NCI-H146 treated with DMSO at 0.1 percent for 48 hours (cell line): Measurements from ENCODE around the gene RETN.

ENCODE experiments used
- DNase-seq: peaks from one replicate; lab custom pipeline; 2025; ENCODE audit not compliant: unreplicated experiment; lab: John Stamatoyannopoulos, UW

Gene RETN, protein sequence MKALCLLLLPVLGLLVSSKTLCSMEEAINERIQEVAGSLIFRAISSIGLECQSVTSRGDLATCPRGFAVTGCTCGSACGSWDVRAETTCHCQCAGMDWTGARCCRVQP

DNA sequence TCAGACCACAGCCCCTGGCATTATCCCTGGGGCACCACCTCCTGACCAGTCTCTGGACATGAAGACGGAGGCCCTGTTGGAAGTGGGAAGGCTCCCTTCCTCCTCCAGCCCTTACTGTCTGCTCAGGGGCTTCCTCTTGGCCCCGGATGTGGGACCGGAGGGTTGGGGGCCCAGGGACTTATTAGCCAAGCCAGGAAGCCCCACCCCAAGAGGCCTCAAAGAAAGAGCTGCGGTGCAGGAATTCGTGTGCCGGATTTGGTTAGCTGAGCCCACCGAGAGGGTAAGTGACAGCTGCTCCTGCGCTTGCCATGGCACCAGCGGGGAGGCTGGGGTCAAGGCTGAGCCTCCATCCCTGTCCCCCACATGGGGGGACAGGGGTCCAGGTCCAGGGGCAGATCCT, at the start of gene RETN:
Gene RETN (plus strand): TSS at position 208 of the 400 bp plus-strand sequence. CDS start 278 bp downstream, outside the sequence.
- DNase-seq: no peak

DNA sequence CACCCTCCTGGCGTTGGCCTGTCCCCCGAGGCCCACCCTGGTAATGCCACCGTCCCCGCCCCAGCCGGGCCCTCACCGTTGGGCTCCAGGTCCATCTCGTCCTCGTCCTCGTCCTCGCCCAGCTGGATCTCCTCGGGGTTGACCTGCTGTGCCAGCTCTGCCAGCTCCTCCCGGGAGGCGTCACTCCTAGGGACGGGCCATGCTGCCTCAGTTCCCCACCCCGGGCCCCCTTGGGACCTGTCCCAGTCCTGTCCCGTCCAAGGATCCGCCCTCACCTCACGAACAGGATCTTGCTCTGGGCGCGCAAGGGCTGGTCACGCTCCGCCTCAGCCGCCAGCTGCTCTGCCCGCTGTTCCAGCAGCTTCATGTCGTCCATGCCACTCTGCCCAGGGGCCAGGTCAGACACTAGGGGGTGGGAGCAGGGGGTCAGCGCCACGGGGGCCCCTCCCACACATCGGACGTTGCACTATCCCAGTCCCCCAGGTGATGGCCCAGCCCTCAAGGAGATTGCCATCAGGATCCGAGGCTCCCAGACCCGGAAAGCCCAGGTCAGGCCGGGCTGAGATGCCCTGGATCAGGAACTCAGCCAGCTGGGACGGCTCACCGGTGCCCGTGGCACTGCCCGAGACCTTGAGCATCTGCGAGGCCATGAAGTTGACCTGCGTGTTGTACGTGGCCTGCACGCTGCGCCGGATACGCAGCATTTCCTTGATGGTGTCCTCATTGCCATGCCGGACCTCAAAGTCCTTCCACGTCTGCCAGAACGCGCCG, 49.0 kb upstream of the RETN start:
- no peak for DNase-seq

DNA sequence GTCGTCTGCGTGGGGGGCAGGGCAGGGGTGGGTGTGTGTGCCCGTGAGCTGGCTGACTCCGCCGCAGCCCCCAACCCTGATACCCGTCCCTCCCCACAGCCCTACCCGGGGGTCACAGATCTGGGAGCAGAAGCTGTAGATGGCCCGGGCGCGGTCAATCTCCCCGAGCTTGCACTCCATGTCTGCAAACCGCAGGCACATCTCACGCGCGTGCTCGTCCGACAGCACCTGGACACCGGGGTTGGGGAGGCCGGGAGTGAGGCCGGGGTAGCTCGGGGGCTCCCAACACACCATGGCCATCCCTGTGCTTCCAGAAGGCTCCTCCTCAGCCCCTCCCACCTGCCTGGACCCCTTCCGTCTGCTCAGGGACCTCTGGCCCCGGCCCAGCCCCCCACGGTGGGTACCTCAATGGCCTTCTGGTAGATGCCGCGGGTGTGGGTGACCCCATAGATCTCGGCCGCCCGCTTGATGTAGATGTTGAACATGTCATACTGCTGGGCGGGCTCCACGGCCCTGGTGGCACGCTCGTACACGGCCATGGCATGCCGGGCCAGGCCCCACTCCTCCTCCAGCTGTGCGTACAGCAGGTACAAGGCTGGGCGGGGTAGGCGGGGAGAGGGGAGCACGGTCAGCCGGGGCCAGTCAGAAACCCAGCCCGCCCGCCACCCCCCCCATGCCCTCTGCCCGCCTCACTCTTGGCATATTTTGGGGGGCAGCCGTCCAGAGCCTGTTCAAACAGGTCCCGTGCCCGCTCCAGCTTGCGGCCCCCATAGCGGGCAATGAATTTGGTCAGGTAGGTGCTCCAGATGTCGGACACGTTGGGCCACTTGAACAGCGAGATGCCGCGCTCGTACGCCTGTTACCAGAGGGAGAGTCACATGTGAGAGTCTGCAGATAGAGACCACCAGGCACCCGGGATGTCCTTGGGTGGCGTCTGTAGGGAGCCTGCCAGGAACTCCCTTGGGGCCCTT, 48.1 kb upstream of the RETN start:
- no peak for DNase-seq

DNA sequence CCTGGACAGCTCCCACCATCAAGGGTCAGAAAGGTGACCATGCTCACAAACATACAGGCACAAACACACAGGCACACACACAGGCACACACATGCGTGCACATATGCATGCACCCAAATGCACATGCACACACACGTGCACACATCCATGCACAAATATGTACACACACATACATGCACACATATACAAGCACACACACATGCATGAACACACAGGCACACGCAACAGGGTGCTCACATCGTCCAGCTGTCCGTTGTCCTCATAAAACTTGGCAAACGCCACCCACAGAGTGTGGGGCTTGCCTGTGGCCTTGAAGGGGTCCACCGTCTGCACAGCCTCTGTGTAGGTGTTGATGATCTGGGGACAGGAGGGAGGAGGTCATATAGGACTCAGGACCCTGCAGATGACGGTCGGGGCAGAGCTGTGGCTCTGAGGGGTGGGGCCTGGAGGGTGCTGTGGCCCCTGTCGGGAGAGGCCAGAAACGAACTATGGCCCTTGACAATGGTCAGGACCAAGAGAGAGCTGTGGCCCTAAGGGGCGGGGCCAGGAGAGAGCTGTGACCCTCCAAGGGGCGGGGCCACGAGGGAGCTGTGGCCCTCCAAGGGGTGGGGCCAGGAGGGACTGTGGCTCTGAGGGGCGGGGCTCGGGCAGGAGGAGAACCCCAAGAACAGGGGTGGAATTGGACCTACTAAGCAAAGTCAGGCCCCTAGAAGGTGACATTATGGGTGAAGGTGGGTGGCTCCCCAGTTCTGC, 45.7 kb upstream of the RETN start:
- no peak for DNase-seq

DNA sequence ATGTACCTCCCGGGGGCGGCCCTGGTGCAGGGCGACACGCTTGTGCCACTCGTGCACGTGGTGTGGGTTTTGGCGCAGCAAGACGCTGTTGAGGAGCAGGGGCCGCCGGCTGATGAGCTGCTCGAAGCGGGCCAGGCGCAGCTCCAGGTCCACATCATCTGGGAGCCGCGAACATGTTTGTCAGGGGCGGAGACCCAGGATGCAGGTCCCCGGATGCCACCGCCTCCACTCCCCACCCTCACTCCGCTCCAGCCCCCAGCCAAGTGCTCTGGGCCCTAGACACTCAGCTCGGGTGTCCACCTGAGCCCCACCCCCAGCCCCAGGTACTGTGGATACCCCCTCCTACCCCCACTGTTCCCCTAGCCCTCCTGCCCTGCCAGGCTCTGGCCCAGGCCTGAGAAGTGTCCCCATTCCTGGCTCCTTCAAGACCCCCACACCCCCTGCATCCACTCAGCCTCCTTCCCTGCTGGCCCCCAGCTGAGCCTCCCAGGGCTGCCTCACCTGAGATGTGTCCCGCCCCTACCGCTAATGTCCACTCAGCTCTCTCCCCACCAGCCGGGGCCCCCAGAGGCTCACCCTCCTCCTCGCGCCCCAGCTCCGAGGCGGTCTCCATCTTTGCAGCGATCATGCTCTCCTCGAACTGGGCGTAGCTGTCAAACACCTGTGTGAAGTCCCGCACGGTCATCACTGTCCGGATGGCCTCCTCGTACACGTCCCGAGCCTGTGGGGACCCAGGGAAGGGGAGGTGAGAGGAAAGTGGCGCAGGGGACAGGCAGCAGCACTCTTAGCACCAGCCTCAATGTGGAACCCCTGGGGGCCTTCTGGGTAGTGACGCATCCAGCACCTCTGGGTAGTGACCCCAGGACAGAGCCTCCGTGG, 44.9 kb upstream of the RETN start:
- DNase-seq: no peak

DNA sequence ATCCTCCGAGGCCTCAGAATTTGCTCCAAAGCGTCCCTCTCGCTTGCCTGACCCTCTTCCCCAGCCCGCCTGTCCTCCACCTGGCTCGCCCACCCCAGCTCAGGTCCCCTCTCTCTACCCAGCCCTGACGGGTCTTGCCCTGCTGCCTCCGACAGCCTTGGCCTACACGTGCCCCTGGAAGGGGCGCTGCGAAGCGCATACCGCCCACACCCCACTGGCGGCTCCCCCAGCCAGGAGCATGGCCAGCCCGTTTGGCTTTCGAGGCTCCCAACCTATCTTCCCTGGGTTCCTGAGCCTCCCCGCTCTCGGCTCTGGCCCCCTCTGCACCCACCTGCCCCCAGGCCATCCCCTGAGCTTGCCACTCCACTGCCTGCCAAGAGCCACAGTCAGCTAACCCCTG, 44.0 kb upstream of the RETN start:
- no peak for DNase-seq

DNA sequence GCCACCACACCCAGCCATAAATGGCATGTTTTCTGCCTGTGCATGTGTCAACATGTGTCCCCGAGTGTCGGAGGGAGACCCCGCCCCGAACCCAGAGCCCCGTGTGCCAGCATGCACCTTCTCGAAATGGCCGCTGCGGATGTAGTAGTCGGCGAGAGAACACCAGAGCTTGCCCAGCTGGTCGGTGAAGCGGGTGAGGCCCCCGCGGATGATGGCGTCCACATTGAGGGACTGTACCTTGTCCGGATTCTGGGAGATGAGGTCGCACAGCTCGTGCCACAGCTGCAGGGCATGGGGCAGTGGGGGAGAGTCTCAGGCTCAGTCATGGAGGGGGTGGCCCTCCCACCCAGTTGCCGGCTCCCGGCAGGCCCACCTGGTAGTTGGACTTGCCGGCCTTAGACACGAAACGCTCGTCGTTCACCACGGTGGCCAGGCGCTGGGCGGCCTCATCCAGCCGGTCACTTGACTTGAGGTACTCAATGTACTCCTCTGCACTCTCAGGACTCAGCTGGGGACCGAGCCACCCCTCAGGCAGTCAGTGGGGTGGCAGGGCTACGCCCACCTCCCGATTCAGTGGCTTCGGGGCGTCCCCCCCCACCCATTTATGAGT, 43.0 kb upstream of the RETN start:
- DNase-seq: no peak

DNA sequence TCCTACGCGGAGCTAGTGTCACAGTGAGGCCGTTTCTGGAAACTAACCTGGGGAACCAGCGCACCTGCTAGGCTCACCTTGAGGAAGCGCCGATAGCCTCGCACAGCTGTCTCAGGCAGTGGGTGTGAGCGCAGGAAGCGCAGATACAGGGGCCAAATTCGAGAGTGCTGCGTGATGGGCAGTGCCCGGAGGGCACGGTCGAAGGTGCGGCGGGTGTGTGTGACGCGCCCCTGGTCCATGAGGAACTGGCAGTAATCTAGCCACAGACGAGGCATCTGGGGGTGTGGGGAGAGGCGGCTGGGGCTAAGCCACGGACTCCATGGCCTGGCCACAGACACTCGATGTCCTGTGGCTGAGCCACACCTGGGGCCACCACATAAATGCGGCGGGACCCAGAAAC, 41.7 kb upstream of the RETN start:
- DNase-seq: no peak

DNA sequence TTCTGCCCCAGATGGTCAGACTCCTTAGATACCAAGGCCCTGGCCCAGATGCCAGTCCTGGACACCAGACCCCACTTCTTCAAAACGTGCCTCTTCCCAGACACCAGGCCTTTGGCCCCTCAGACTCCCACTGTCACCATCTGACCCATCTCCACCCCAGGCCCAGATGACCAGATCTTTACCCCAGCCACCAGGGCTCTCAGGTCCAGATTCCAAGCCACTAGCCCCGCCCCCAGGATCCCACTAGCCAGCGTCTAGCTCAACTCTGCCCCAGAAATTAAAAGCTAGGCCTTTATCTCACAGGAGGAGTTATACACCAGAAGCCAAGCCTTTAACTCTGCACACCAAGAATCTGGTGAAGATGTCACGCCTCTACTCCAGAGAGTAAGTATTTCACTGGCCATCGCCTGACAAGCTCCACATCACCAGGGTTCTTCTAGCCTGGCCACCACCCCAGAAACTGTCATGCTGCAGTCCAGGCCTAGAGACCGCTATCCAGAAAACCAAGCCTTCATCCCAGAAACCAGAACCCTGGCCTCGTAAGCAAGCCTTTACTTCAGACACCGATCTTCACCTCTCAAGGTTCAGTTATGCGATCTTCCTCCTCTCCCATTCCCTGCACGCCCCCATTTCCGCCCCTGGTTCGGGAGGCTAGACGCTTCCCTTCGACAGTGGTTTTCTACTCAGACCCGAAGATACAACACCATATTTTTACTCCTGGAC, 40.1 kb upstream of the RETN start:
- no peak for DNase-seq

DNA sequence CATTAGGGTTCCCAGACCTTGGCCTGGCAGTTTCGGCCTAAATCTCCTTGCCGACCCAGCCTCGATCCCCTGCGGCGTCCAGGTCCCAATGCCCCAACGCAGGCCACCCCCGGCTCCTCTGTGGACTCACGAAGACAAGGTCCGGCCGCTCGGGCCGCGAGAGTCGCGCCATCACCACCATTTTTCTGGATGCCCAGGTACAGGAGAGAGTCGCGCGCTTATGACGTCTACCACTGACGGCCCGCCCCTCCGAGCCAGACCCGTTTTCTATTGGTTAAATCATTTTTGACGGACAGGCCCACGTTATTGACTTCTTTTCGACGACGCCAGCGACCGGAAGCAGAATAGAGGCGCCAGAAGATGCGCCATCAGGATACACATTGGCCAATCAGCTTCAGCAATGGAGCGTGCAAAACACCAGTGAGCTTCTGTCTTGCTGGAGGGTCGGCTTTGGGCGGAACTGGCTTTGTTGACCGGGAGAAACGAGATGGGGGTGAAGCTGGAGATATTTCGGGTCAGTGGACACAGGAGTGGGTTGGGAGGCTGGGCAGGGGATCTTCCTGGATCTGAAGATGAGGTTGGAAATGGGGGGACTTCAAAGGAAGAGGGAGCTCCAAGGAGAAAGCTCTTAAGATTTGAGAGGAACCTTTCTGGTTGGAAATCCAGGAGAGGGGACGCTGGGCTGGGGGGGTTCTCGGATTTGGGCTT, 39.3 kb upstream of the RETN start, which contains the start of the genes PET100 and XAB2:
Gene PET100 (plus strand): TSS at position 447 of the 708 bp plus-strand sequence. CDS start 41 bp downstream, at position 488.
Gene XAB2 (minus strand): TSS at position 199 of the 708 bp plus-strand sequence. CDS start 18 bp downstream, at position 181.
- DNase-seq: peak; percentile 94

DNA sequence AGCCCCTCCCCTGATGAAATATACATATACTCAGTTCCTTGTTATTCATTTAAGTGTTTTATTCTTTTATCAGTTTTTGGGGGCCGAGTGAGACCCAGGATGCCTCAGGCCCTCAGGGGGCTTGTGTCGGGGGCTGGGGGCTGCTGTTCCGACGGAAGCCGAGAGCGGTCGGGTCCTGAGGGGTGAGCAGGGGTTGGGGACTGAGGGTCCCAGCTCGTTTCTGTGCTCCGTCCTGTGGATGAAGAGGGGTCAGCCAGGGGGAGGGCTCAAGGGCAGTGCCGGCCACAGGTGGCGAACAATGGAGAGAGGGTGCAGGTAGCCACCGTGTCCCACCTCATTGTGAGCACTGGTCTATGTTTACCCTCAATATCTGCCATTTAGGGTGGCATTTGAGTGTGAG, 37.3 kb upstream of the RETN start:
- no peak for DNase-seq

DNA sequence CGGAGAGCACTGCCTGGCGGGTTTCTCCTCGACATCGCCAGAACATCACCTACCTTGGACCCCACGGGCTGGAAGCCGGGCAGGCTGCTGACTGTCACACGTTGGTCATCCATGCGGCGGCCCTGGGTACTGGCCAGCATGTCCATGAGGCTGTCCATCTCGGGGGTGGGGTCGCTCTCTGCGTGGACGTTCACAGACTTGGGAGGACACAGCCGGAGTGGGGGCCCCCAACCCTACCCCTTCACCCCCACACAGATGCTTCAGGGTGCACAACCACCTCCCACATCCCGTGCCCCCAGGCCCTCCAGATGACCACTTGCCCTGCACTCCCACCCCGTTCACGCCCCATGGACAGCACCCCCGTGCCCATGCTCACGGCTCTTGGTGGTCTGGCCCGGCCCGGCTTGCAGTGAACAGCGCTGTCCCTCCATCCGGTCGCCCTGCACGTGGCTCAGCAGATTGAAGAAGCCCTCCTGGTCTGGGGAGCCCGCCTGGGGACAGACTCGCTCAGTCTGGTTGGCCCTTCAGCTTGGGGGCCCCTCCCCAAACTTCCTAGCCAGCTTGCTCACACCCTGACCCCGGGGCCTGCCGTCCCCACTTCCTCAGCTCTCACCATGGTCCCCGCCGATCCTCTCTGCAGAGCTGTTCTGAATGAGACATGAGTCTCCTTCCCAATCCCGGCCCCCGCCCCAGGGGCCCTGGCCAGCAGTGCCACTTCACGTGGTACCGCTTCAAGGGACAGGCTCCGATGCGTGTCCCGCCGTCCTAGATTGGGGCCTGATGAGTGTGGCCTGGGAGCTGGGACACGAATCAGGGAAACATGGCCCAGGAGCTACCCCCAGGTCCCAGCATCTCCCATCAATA, 36.3 kb upstream of the RETN start:
- DNase-seq: no peak

DNA sequence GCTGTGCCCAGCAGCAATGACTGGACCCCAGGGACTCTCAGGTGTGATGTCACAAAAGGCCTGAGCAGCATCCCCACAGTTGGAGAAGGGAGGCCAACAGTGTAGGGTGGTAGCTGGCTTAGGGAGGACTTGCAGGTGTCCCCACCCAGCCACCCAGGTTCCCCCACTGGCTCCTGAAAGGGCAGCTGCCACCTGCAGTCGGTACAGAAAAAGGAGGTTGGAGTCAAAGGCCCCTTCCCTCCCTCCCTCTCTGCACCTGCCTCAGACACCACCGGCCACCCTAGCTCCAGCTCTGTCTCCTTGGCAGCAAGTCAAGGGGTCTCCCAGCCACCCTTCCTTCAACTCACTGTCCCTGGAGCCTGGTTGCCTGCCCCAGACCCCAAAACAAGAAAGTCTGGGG, 35.2 kb upstream of the RETN start, which contains the start of gene PCP2:
Gene PCP2 (minus strand): TSS at position 22 of the 400 bp plus-strand sequence. CDS start 262 bp downstream, outside the sequence.
- DNase-seq: peak; percentile 27

DNA sequence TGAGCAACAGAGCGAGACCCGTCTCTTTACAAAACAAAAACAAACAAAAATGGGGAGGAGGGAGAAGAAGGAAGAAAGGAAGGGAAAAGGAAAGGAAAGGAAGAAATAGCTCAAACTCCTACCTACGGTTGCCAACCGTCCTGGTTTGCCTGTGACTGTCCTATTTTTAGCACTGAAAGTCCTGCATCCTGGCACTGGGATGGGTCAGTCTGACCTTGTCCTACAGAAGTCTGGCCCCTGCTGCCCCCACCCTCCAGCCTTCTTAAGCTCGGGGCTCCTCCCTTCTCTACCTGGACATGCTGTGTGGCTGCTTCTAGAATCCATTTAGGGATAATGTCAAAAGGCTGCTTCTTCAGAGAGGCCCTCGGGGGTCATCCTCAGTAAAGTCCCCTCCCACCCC, 33.2 kb upstream of the RETN start:
- no peak for DNase-seq

DNA sequence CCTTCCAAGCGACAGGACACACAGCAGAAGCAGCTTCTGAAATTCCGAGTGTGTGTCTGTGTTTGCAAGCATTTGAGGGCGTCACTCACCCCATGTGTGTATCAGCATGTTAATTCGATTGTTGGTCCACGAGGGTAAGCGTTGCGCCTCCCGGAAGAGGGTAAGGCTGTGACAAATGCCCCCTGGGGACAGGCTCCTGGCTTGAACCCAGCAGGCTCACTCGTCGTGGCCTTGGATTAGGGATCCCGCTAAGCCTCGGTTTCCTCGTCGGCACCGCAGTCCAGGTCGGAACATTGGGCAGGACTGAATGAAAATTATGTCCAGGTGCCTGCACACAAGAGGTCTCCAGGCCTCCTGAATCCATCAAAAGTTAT, 32.5 kb upstream of the RETN start:
- no peak for DNase-seq

DNA sequence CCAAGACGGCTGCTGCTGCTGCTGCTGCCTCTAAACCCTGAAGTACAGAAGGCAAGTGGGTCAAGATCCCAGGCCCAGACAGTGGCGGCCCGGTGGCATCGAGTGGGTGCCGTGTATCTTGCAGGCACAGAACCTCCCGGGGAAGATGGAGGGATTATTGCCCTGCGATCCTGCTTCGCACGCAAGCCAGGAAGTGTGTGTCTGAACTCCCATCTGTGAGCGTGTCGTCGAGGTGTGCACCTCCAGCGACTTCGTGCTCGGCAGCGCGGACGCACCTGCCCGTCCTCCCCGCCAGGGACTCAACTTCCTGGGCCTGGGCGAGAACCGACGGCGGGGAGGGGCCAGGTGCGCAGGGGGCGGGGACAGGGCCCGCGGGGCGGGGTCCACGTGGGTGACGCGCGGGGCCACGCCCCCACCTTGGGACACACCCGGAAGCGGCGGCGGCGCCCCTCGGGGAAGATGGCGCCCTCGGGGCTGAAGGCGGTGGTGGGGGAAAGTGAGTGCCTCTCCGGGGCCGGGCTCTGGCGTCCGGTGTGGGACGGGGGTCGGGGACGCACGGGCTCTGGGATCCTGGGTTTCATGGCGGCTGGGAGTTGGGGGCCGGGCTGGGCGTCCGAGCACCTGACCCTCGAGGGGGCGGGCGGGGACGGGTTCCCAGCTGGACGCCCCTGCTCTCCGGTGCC, 32.0 kb upstream of the RETN start, which contains the start of gene STXBP2:
Gene STXBP2 (plus strand): TSS at position 420 of the 683 bp plus-strand sequence. CDS start 40 bp downstream, at position 460.
- peak; percentile 34 for DNase-seq
